RWPE2 (cell line): ENCODE results near the gene RTTN.

Source experiments
- ATAC-seq: fragments of 200-7000 bp; cut with Tn5 transposase; 3 replicates; pipeline ENCODE4 v1.9.1; 2021; ENCODE audit warnings: low read depth
- DNase-seq: peaks from one replicate; pipeline ENCODE4 v3.0.0-alpha.2; 2020; ENCODE audit warnings: low spot score
- H3K27ac ChIP-seq: fragments of 450-650 bp; 2 replicates; pipeline ENCODE4 v1.5.1; 2017; ENCODE audit warnings: mild to moderate bottlenecking; ENCODE audit not compliant: poor library complexity, severe bottlenecking
- H3K27me3 ChIP-seq: fragments of 250-450 bp; sonication (Bioruptor Pico); 2 replicates; pipeline ENCODE4 v1.5.1; 2021; ENCODE audit warnings: mild to moderate bottlenecking, moderate library complexity; ENCODE audit not compliant: insufficient read depth, poor library complexity, severe bottlenecking
- H3K36me3 ChIP-seq: fragments of 250-450 bp; sonication (Bioruptor Pico); 2 replicates; pipeline ENCODE4 v1.5.1; 2020; ENCODE audit warnings: low read depth, mild to moderate bottlenecking, moderate library complexity
- H3K4me1 ChIP-seq: fragments of 250-450 bp; sonication (Bioruptor Pico); 2 replicates; pipeline ENCODE4 v1.5.1; 2021; ENCODE audit warnings: mild to moderate bottlenecking, moderate library complexity; ENCODE audit not compliant: insufficient read depth, poor library complexity, severe bottlenecking
- H3K4me3 ChIP-seq: fragments of 250-450 bp; sonication (Bioruptor Pico); 2 replicates; pipeline ENCODE4 v1.5.1; 2021; ENCODE audit warnings: mild to moderate bottlenecking, moderate library complexity; ENCODE audit not compliant: severe bottlenecking
- H3K9me3 ChIP-seq: fragments of 250-450 bp; sonication (Bioruptor Pico); 2 replicates; pipeline ENCODE4 v1.5.1; 2021; ENCODE audit warnings: mild to moderate bottlenecking, moderate library complexity; ENCODE audit not compliant: severe bottlenecking
- TF ChIP-seq, protein P1 (sequence below): fragments of 450-650 bp; IDR thresholded peaks from one replicate; pipeline ENCODE4 v1.5.1; 2017; ENCODE audit warnings: mild to moderate bottlenecking, moderate library complexity; ENCODE audit not compliant: poor library complexity, severe bottlenecking

Gene RTTN

GRCh38 chr18:69998523-69998987, 206.9 kb downstream of the RTTN start:
- Histone ChIP-seq H3K27me3 (no peaks in the 10 kb centered on the region), H3K4me3 (no peak overlapping the region), H3K9me3 (no peaks in the 10 kb centered on the region), H3K27ac (no peak overlapping the region), H3K4me1 (no peaks in the 10 kb centered on the region), H3K36me3 (peaks cover 32% of the 10 kb centered on the region)
- no peak for ATAC-seq
- TF ChIP-seq, protein P1, sequence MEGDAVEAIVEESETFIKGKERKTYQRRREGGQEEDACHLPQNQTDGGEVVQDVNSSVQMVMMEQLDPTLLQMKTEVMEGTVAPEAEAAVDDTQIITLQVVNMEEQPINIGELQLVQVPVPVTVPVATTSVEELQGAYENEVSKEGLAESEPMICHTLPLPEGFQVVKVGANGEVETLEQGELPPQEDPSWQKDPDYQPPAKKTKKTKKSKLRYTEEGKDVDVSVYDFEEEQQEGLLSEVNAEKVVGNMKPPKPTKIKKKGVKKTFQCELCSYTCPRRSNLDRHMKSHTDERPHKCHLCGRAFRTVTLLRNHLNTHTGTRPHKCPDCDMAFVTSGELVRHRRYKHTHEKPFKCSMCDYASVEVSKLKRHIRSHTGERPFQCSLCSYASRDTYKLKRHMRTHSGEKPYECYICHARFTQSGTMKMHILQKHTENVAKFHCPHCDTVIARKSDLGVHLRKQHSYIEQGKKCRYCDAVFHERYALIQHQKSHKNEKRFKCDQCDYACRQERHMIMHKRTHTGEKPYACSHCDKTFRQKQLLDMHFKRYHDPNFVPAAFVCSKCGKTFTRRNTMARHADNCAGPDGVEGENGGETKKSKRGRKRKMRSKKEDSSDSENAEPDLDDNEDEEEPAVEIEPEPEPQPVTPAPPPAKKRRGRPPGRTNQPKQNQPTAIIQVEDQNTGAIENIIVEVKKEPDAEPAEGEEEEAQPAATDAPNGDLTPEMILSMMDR, result no peak
- no peak for DNase-seq

- TF ChIP-seq, protein P1, result no peak
- ATAC-seq, result no peak
Observed at GRCh38 chr18:69996951-69997798, 208.3 kb downstream of the RTTN start.

GRCh38 chr18:69996417-69996816, 209.1 kb downstream of the RTTN start:
- no peak overlapping the region for H3K27ac ChIP-seq
- no peaks in the 10 kb centered on the region for H3K27me3 ChIP-seq
- H3K4me3 ChIP-seq, result no peak overlapping the region
- no peaks in the 10 kb centered on the region for H3K9me3 ChIP-seq
- ATAC-seq (no peak), DNase-seq (no peak)
- peaks cover 31% of the 10 kb centered on the region for H3K36me3 ChIP-seq
- TF ChIP-seq, protein P1, result no peak
- H3K4me1 ChIP-seq, result no peaks in the 10 kb centered on the region

More at GRCh38 chr18:69996951-69997798, 208.3 kb downstream of the RTTN start:
- no peaks in the 10 kb centered on the region for H3K9me3 ChIP-seq
- DNase-seq, result no peak
- H3K27ac ChIP-seq, result no peak overlapping the region
- H3K27me3 ChIP-seq, result no peaks in the 10 kb centered on the region
- no peak overlapping the region for H3K4me3 ChIP-seq
- H3K4me1 ChIP-seq, result no peaks in the 10 kb centered on the region
- H3K36me3 ChIP-seq, result peaks cover 31% of the 10 kb centered on the region

DNA sequence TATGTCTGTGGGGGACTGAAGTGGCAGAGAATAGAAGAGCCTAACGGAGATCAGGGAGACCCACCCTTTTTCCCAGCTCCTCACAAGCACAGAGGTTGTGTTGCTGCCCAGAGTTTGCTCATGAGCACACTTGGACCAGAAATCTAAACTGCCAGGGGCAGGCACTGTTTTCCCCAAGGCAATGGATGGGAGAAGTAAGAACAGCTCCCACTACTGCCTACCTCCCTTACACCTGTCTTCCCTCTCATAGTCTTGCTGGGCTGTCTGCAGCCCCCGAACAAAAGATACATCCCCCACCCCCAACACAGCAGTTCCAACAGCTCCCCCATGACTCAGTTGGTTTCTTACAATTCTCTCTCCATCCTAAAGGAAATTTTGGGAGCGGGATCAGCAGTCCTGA, 209.7 kb downstream of the RTTN start:
- H3K36me3 ChIP-seq, result peaks cover 29% of the 10 kb centered on the region
- DNase-seq (no peak), ATAC-seq (no peak)
- no peak overlapping the region for H3K4me3 ChIP-seq
- no peaks in the 10 kb centered on the region for H3K9me3 ChIP-seq
- H3K4me1 ChIP-seq, result no peaks in the 10 kb centered on the region
- TF ChIP-seq, protein P1, result no peak
- H3K27me3 ChIP-seq, result no peaks in the 10 kb centered on the region
- H3K27ac ChIP-seq, result no peak overlapping the region

DNA sequence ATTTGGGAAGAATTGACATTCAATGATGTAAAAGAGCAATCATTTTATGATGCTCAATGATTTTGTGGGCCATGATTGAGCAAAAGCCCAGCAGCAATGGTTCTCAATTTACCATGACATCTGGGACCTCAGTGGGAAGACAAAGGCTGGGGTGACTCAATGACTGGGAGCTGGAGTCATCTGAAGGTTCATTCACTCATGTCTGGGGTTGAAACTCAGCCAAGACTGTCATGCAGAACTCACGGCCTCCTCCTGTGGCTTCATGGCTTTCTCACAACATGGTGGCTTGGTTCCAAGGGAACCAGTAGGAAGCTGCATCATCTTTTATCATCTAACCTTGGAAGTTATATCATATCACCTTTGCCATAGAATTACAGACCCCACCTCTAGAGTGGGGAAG, 212.7 kb downstream of the RTTN start:
- Histone ChIP-seq H3K27me3 (no peaks in the 10 kb centered on the region), H3K4me1 (no peaks in the 10 kb centered on the region), H3K9me3 (no peaks in the 10 kb centered on the region), H3K4me3 (no peak overlapping the region), H3K36me3 (peaks cover 38% of the 10 kb centered on the region), H3K27ac (no peak overlapping the region)
- TF ChIP-seq, protein P1, result no peak
- ATAC-seq (no peak; the same call in 2 of the 3 replicates), DNase-seq (no peak)
